ENCODE measurements around the gene CHCHD3.

CHCHD3 gene

GRCh38 chr7:133076142-133076541, 5.7 kb downstream of the CHCHD3 start:
- FAIRE-seq: no peak

- no peak for FAIRE-seq
Observed at GRCh38 chr7:133071506-133071905, 10.4 kb downstream of the CHCHD3 start.

- no peak for FAIRE-seq
Observed at GRCh38 chr7:133070562-133070961, 11.3 kb downstream of the CHCHD3 start.

- peak; percentile 29 for FAIRE-seq
Observed at GRCh38 chr7:133065301-133065700, 16.6 kb downstream of the CHCHD3 start.

GRCh38 chr7:133064082-133064820, 17.6 kb downstream of the CHCHD3 start:
- no peak for FAIRE-seq

- no peak for FAIRE-seq
Observed at GRCh38 chr7:133061792-133062191, 20.1 kb downstream of the CHCHD3 start.

- no peak for FAIRE-seq
Observed at GRCh38 chr7:133061357-133061756, 20.5 kb downstream of the CHCHD3 start.

GRCh38 chr7:133060004-133060403, 21.9 kb downstream of the CHCHD3 start:
- FAIRE-seq: no peak

GRCh38 chr7:133059263-133059662, 22.6 kb downstream of the CHCHD3 start:
- FAIRE-seq: no peak

GRCh38 chr7:133056370-133057238, 25.3 kb downstream of the CHCHD3 start:
- no peak for FAIRE-seq

GRCh38 chr7:133054162-133054840, 27.6 kb downstream of the CHCHD3 start:
- FAIRE-seq: no peak

- FAIRE-seq: no peak
Observed at GRCh38 chr7:133053321-133053891, 28.5 kb downstream of the CHCHD3 start.

GRCh38 chr7:133052826-133053225, 29.1 kb downstream of the CHCHD3 start:
- no peak for FAIRE-seq

- FAIRE-seq: no peak
Observed at GRCh38 chr7:133052401-133052756, 29.5 kb downstream of the CHCHD3 start.

GRCh38 chr7:133051719-133052400, 30.0 kb downstream of the CHCHD3 start:
- FAIRE-seq: no peak

GRCh38 chr7:133051066-133051465, 30.8 kb downstream of the CHCHD3 start:
- no peak for FAIRE-seq

GRCh38 chr7:133050200-133050995, 31.5 kb downstream of the CHCHD3 start:
- FAIRE-seq: no peak

- FAIRE-seq: no peak
Observed at GRCh38 chr7:133048589-133048988, 33.3 kb downstream of the CHCHD3 start.

- FAIRE-seq: no peak
Observed at GRCh38 chr7:133047321-133047720, 34.6 kb downstream of the CHCHD3 start.

GRCh38 chr7:133044722-133045473, 37.0 kb downstream of the CHCHD3 start:
- FAIRE-seq: no peak

- FAIRE-seq: no peak
Observed at GRCh38 chr7:133040674-133041073, 41.2 kb downstream of the CHCHD3 start.
